ENCODE data around the gene LAMC2.

- TF ChIP-seq BHLHE40 (IDR thresholded peaks at IDR 0.05; ENCODE audit: low read length) (no peak), MLX (CRISPR knock-in tag; IDR thresholded peaks at IDR 0.05) (no peak), MBNL3 (CRISPR knock-in tag; conservative IDR thresholded peaks at IDR 0.05) (no peak), ESRRA (CRISPR knock-in tag; IDR thresholded peaks at IDR 0.05; ENCODE audit: low read depth) (no peak), SP1 (IDR thresholded peaks at IDR 0.05) (no peak), SP1 (CRISPR knock-in tag; IDR thresholded peaks at IDR 0.05) (no peak), ATF3 (CRISPR knock-in tag; IDR thresholded peaks at IDR 0.05) (no peak), CTCF (CRISPR knock-in tag; IDR thresholded peaks at IDR 0.05) (no peak), ZNF547 (CRISPR knock-in tag; IDR thresholded peaks at IDR 0.05) (no peak), NCOA2 (CRISPR knock-in tag; IDR thresholded peaks at IDR 0.05) (no peak), ZNF253 (CRISPR knock-in tag; IDR thresholded peaks at IDR 0.05; ENCODE audit: borderline replicate concordance) (no peak)
Measured at GRCh38 chr1:183238071-183238470, 52.0 kb downstream of the LAMC2 start.
